Neuronal stem cell (in vitro differentiated cells): ENCODE data around the gene SLC30A2.

Experiments
- DNase-seq: peaks from one replicate; pipeline ENCODE4 v3.0.0-alpha.2; 2013; ENCODE audit warnings: low spot score
- H2AFZ ChIP-seq: one replicate; pipeline ENCODE4 v1.6.1; 2013; ENCODE audit warnings: mild to moderate bottlenecking, low read length, inconsistent platforms
- H2AK5ac ChIP-seq: 2 replicates; pipeline ENCODE4 v1.6.1; 2013; ENCODE audit warnings: low read depth, mild to moderate bottlenecking, inconsistent platforms, low read length, moderate library complexity, mixed read lengths
- H2BK120ac ChIP-seq: 2 replicates; pipeline ENCODE4 v1.6.1; 2013; ENCODE audit warnings: low read depth, mild to moderate bottlenecking, inconsistent platforms, low read length, moderate library complexity, mixed read lengths
- H2BK12ac ChIP-seq: one replicate; pipeline ENCODE4 v1.6.1; 2013; ENCODE audit warnings: low read length, inconsistent platforms
- H2BK15ac ChIP-seq: 2 replicates; pipeline ENCODE4 v1.6.1; 2013; ENCODE audit warnings: mild to moderate bottlenecking, low read length, inconsistent platforms, mixed read lengths
- H2BK5ac ChIP-seq: one replicate; pipeline ENCODE4 v1.6.1; 2013; ENCODE audit warnings: inconsistent platforms, mild to moderate bottlenecking, low read length, moderate library complexity
- H3K14ac ChIP-seq: one replicate; pipeline ENCODE4 v1.6.1; 2013; ENCODE audit warnings: low read length, inconsistent platforms
- H3K18ac ChIP-seq: 2 replicates; pipeline ENCODE4 v1.6.1; 2013; ENCODE audit warnings: low read length, inconsistent platforms
- H3K23ac ChIP-seq: 2 replicates; pipeline ENCODE4 v1.6.1; 2013; ENCODE audit warnings: low read depth, mild to moderate bottlenecking, mixed read lengths, low read length, inconsistent platforms; ENCODE audit not compliant: poor library complexity
- H3K27ac ChIP-seq: replicated peaks from 3 replicates; pipeline ENCODE4 v1.5.1; 2013; ENCODE audit warnings: low read length, inconsistent platforms
- H3K27me3 ChIP-seq, 3 experiments: 2 replicates each; pipeline ENCODE4 v1.6.1; 2013; ENCODE audit warnings: low read length in 3 of 3, mild to moderate bottlenecking in 2 of 3, inconsistent platforms in 1 of 3, low read depth in 1 of 3, mixed read lengths in 1 of 3, moderate library complexity in 1 of 3; ENCODE audit not compliant: control insufficient read depth in 3 of 3, insufficient read depth in 3 of 3
- H3K36me3 ChIP-seq, 2 donors: replicated peaks in 1 of 2; 2 replicates each; pipeline ENCODE4 v1.6.1; 2013; ENCODE audit warnings: low read length in 2 of 2; ENCODE audit not compliant: control insufficient read depth in 2 of 2, insufficient read depth in 2 of 2
- H3K4ac ChIP-seq: 2 replicates; pipeline ENCODE4 v1.6.1; 2013; ENCODE audit warnings: inconsistent platforms, mild to moderate bottlenecking, low read length, moderate library complexity
- H3K4me1 ChIP-seq, 2 donors: 1 replicate in 1 of 2; 2 replicates in 1 of 2; pipeline ENCODE4 v1.6.1; 2013; ENCODE audit warnings: low read length in 2 of 2, low read depth in 1 of 2; ENCODE audit not compliant: control insufficient read depth in 2 of 2, insufficient read depth in 1 of 2
- H3K4me2 ChIP-seq: one replicate; pipeline ENCODE4 v1.6.1; 2013; ENCODE audit warnings: mild to moderate bottlenecking, low read length, inconsistent platforms; ENCODE audit not compliant: insufficient read depth, poor library complexity, severe bottlenecking
- H3K4me3 ChIP-seq, 2 donors: 2 replicates each; pipeline ENCODE4 v1.5.1; 2013; ENCODE audit warnings: low read length in 2 of 2, mild to moderate bottlenecking in 2 of 2, inconsistent platforms in 1 of 2, moderate library complexity in 1 of 2
- H3K79me1 ChIP-seq: one replicate; pipeline ENCODE4 v1.6.1; 2013; ENCODE audit warnings: low read depth, mild to moderate bottlenecking, inconsistent platforms, low read length, moderate library complexity
- H3K9ac ChIP-seq: one replicate; pipeline ENCODE4 v1.6.1; 2013; ENCODE audit warnings: mild to moderate bottlenecking, low read depth, low read length, inconsistent platforms; ENCODE audit not compliant: poor library complexity
- H3K9me3 ChIP-seq, 2 donors: replicated peaks in 1 of 2; 2 replicates each; pipeline versions ENCODE3 to v1.6.1; 2013; ENCODE audit warnings: low read length in 2 of 2, mild to moderate bottlenecking in 2 of 2, inconsistent platforms in 1 of 2, low read depth in 1 of 2, mixed read lengths in 1 of 2, moderate library complexity in 1 of 2; ENCODE audit not compliant: control insufficient read depth in 2 of 2, insufficient read depth in 1 of 2
- H4K8ac ChIP-seq: one replicate; pipeline ENCODE4 v1.6.1; 2013; ENCODE audit warnings: low read depth, mild to moderate bottlenecking, inconsistent platforms, low read length, moderate library complexity
- H4K91ac ChIP-seq: one replicate; pipeline ENCODE4 v1.6.1; 2013; ENCODE audit warnings: low read length, low read depth, mild to moderate bottlenecking, inconsistent platforms; ENCODE audit not compliant: poor library complexity
- WGBS, 2 donors: extraction: QIAGEN DNeasy Blood & Tissue Kit; methylation state at CpG; one replicate each; pipeline ENCODE4 v1.1.7; 2013; ENCODE audit warnings: missing lambda C conversion rate in 2 of 2, mixed read lengths in 1 of 2; ENCODE audit not compliant: insufficient read length in 2 of 2, insufficient replicate concordance in 1 of 2; ENCODE audit errors: extremely low coverage in 2 of 2; 5-methylcytosine and 5-hydroxymethylcytosine counted together

Gene SLC30A2

GRCh38 chr1:26092422-26092821 lies 46.5 kb upstream of the SLC30A2 start:
- no peak overlapping the region for H2BK120ac ChIP-seq
- H3K36me3 ChIP-seq: no peaks in the 10 kb centered on the region
- no peak overlapping the region for H2AK5ac ChIP-seq
- no peak overlapping the region for H3K9ac ChIP-seq
- no peak overlapping the region for H3K4me2 ChIP-seq
- H3K4me1 ChIP-seq: peaks cover 15 to 18% of the 10 kb centered on the region in 2 donors
- H2BK12ac ChIP-seq: no peak overlapping the region
- no peak overlapping the region for H3K4me3 ChIP-seq
- H3K23ac ChIP-seq: no peak overlapping the region
- no CpG with 5 or more reads among the region's 7 CpGs for WGBS, 2 donors
- no peak overlapping the region for H2BK15ac ChIP-seq
- H3K27me3 ChIP-seq: no peaks in the 10 kb centered on the region
- peaks cover 0 to 2% of the 10 kb centered on the region in 2 donors for H3K9me3 ChIP-seq
- H4K91ac ChIP-seq: no peak overlapping the region
- H3K27ac ChIP-seq: no peak overlapping the region
- no peak overlapping the region for H3K18ac ChIP-seq
- H3K79me1 ChIP-seq: no peaks in the 10 kb centered on the region
- no peak overlapping the region for H4K8ac ChIP-seq
- DNase-seq: no peak
- no peak overlapping the region for H2AFZ ChIP-seq
- H3K14ac ChIP-seq: no peak overlapping the region
- no peak overlapping the region for H3K4ac ChIP-seq
- no peak overlapping the region for H2BK5ac ChIP-seq

GRCh38 chr1:26090893-26091292 lies 45.0 kb upstream of the SLC30A2 start:
- no peaks in the 10 kb centered on the region for H3K79me1 ChIP-seq
- H3K4ac ChIP-seq: no peak overlapping the region
- no peak overlapping the region for H2BK12ac ChIP-seq
- no peak overlapping the region for H4K8ac ChIP-seq
- no peak overlapping the region for H3K4me3 ChIP-seq
- no peak overlapping the region for H3K9ac ChIP-seq
- peaks cover 15 to 18% of the 10 kb centered on the region in 2 donors for H3K4me1 ChIP-seq
- H3K36me3 ChIP-seq: no peaks in the 10 kb centered on the region
- no peak for DNase-seq
- H2AK5ac ChIP-seq: no peak overlapping the region
- no peak overlapping the region for H3K14ac ChIP-seq
- no peak overlapping the region for H2BK5ac ChIP-seq
- H3K27ac ChIP-seq: no peak overlapping the region
- no peak overlapping the region for H3K4me2 ChIP-seq
- WGBS, 2 donors: no CpG with 5 or more reads among the region's 3 CpGs
- H2BK15ac ChIP-seq: no peak overlapping the region
- H3K23ac ChIP-seq: no peak overlapping the region
- no peak overlapping the region for H2AFZ ChIP-seq
- H2BK120ac ChIP-seq: no peak overlapping the region
- no peak overlapping the region for H3K18ac ChIP-seq
- peaks cover 0 to 2% of the 10 kb centered on the region in 2 donors for H3K9me3 ChIP-seq
- no peak overlapping the region for H4K91ac ChIP-seq
- no peaks in the 10 kb centered on the region for H3K27me3 ChIP-seq

DNA sequence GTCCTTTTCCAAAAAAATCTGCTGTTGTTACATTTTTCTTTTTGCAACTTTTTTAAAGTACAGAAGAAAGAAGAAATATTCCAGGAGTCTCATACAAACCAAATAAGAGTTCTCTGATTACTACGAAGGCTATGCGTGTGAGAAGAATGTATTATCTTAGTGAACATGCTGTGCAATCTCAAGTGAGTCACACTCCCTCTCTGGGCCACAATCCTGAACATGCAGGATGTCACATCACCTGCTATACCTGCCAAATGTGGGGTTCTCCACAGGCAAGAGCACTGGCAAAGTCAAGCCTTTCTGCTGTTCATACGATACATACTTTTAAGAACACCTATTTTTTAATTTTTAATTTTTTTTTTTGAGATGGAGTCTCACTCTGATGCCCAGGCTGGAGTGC lies 43.2 kb upstream of the SLC30A2 start:
- Histone ChIP-seq H3K18ac (no peak overlapping the region), H4K91ac (no peak overlapping the region), H3K79me1 (no peaks in the 10 kb centered on the region), H2BK120ac (no peak overlapping the region), H3K23ac (no peak overlapping the region), H3K9me3 (peaks cover 0 to 2% of the 10 kb centered on the region in 2 donors), H4K8ac (no peak overlapping the region), H2BK12ac (no peak overlapping the region), H2BK5ac (no peak overlapping the region), H3K14ac (no peak overlapping the region), H3K27me3 (peaks cover 0 to 13% (median 0%) of the 10 kb centered on the region in 3 experiments), H2BK15ac (no peak overlapping the region), H2AK5ac (no peak overlapping the region), H3K36me3 (no peaks in the 10 kb centered on the region), H3K27ac (no peak overlapping the region), H3K4me1 (peaks cover 4 to 6% of the 10 kb centered on the region in 2 donors), H3K4me3 (no peak overlapping the region), H2AFZ (no peak overlapping the region), H3K4ac (no peak overlapping the region), H3K9ac (no peak overlapping the region), H3K4me2 (no peak overlapping the region)
- no peak for DNase-seq
- no CpG with 5 or more reads among the region's 3 CpGs for WGBS, 2 donors

DNA sequence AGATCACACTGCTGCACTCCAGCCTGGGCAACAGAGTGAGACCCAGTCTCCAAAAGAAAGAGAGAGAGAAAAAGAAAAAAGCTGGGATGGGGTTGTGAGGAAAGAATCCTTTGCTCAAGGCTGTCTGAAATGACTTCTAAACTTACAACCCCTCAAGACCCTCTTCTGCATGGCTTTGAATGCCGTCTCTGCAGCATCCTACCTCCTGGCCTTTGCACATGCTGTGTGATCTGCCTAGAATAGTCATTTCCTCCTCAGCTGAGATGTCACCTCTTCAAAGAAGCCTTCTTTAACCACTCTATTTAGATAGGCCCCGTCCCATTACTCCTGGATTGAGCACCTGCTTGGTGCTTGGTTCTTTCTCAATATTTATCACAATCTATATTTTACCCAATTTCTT lies 38.9 kb upstream of the SLC30A2 start:
- no peaks in the 10 kb centered on the region for H3K79me1 ChIP-seq

More for the DNA sequence above, 38.9 kb upstream of the SLC30A2 start:
- no CpG with 5 or more reads among the region's 2 CpGs for WGBS, 2 donors
- Histone ChIP-seq H3K4me2 (no peak overlapping the region), H2AK5ac (no peak overlapping the region), H3K23ac (no peak overlapping the region), H3K18ac (no peak overlapping the region), H2BK12ac (no peak overlapping the region), H3K36me3 (no peaks in the 10 kb centered on the region), H3K27ac (no peak overlapping the region), H2BK5ac (no peak overlapping the region), H3K4me1 (no peaks in the 10 kb centered on the region), H3K14ac (no peak overlapping the region), H3K9me3 (no peaks in the 10 kb centered on the region), H4K8ac (no peak overlapping the region), H2BK120ac (no peak overlapping the region), H2AFZ (no peak overlapping the region), H3K4ac (no peak overlapping the region), H3K9ac (no peak overlapping the region), H4K91ac (no peak overlapping the region), H3K27me3 (peaks cover 0 to 21% (median 0%) of the 10 kb centered on the region in 3 experiments), H2BK15ac (no peak overlapping the region), H3K4me3 (no peak overlapping the region)
- DNase-seq: no peak
